Left lung (tissue), 10 donors: Measurements from ENCODE around the gene CRABP1. TPM values are rescaled to one million over a fixed set of nuclear protein-coding genes. Genes with fewer than 3 reads are reported as not detected.
A peak's percentile ranks its signal among the peaks of the same experiment; 100 is the strongest.
"Not testable (repeated sequence)": the region's sequence is repeated elsewhere in the genome, so short reads cannot be mapped to it uniquely, and the experiment has no call there.

Source experiments
- ATAC-seq: fragments of 200-7000 bp; cut with Tn5 transposase; one replicate; pipeline ENCODE4 v1.9.1; 2020; ENCODE audit warnings: moderate library complexity
- DNase-seq, 4 donors: peaks; one replicate each; pipeline ENCODE4 v3.0.0-alpha.2; 2013 to 2020
- H3K27ac ChIP-seq, 2 donors: fragments of 200-600 bp; sonication (generic) in 1 of 2; one replicate each; pipeline versions ENCODE4 v1.5.0 to v1.8.0; 2020 to 2021
- H3K27me3 ChIP-seq, 2 donors: fragments of 200-600 bp; sonication (generic) in 1 of 2; one replicate each; pipeline versions ENCODE4 v1.5.0 to v1.8.0; 2020 to 2021
- H3K36me3 ChIP-seq, 2 donors: fragments of 200-600 bp; sonication (generic) in 1 of 2; one replicate each; pipeline versions ENCODE4 v1.5.0 to v1.8.0; 2020 to 2021
- H3K4me1 ChIP-seq, 2 donors: fragments of 200-600 bp; one replicate each; pipeline ENCODE4 v1.8.0; 2021
- H3K4me3 ChIP-seq, 2 donors: fragments of 200-600 bp; sonication (generic) in 1 of 2; one replicate each; pipeline versions ENCODE4 v1.5.0 to v1.8.0; 2020 to 2021; ENCODE audit warnings: mild to moderate bottlenecking in 1 of 2
- H3K9me3 ChIP-seq, 2 donors: fragments of 200-600 bp; sonication (generic) in 1 of 2; one replicate each; pipeline versions ENCODE4 v1.5.0 to v1.8.0; 2020 to 2021
- CTCF ChIP-seq, 2 donors: fragments of 200-600 bp; sonication (generic) in 1 of 2; IDR thresholded peaks; one replicate each; pipeline versions ENCODE4 v1.5.0 to v1.8.0; 2021; ENCODE audit warnings: antibody characterized with exemption in 2 of 2
- intact Hi-C, 2 donors: fragments of 100-400 bp; cut with DNase I; formaldehyde crosslinking; loops; one replicate each; pipeline versions ENCODE4 v1.11.2 to v1.14.2; 2022
- polyA plus RNA-seq, 6 donors: library from polyadenylated mRNA; unstranded; fragments of 120-200 nt; gene quantifications; one replicate each; pipeline ENCODE4 v1.2.1, GENCODE V29; 2013; ENCODE audit not compliant: insufficient read length in 6 of 6
- total RNA-seq, 2 donors: library from RNA; stranded (reverse); fragmentation: NEBNext Ultra II Directional; extraction: Animal tissue kit (Norgen Biotek cat#: 25700); gene quantifications; one replicate each; pipeline ENCODE4 v1.2.1, GENCODE V29; 2021
- donor health status: DM: no; HTN: yes; CAD: no.
- donor health status: DM: no; HTN: no; CAD: no.

Gene CRABP1
- total and polyA plus RNA-seq, 8 donors, result 0.29 to 0.79 (median 0.40) TPM; not detected in 2

- H3K9me3 ChIP-seq, result no peaks in the 10 kb centered on the region
- H3K36me3 ChIP-seq, result no peaks in the 10 kb centered on the region
- no peaks in the 10 kb centered on the region for H3K4me1 ChIP-seq
- no peak for DNase-seq
- no peak overlapping the region for H3K27ac ChIP-seq
- intact Hi-C loops, result no loop called here
- H3K27me3 ChIP-seq, result no peaks in the 10 kb centered on the region
- TF ChIP-seq CTCF (IDR thresholded peaks at IDR 0.05), result no peak
- no peak for ATAC-seq
- no peak overlapping the region for H3K4me3 ChIP-seq
These were observed 32.7 kb downstream of the CRABP1 start for GRCh38 chr15:78372880-78373279.

- H3K4me3 ChIP-seq, result no peak overlapping the region
- no peaks in the 10 kb centered on the region for H3K36me3 ChIP-seq
- no peaks in the 10 kb centered on the region for H3K27me3 ChIP-seq
- H3K27ac ChIP-seq, result no peak overlapping the region
- DNase-seq (peak in 1 of 4 donors; percentile 62), ATAC-seq (no peak)
- no peak for TF ChIP-seq CTCF (IDR thresholded peaks at IDR 0.05)
- intact Hi-C loops, result no loop called here
- no peaks in the 10 kb centered on the region for H3K4me1 ChIP-seq
- H3K9me3 ChIP-seq, result no peaks in the 10 kb centered on the region
These were observed 34.6 kb downstream of the CRABP1 start for GRCh38 chr15:78374436-78375393.

- DNase-seq, H3K9me3 ChIP-seq, H3K4me3 ChIP-seq, H3K4me1 ChIP-seq, ATAC-seq, H3K36me3 ChIP-seq, H3K27ac ChIP-seq, intact Hi-C loops: not testable (repeated sequence)
- peaks cover 0 to 23% of the 10 kb centered on the region in 2 donors for H3K27me3 ChIP-seq
These were observed 40.0 kb downstream of the CRABP1 start for GRCh38 chr15:78380143-78380542.

GRCh38 chr15:78382114-78382880, 42.1 kb downstream of the CRABP1 start:
- no peak for TF ChIP-seq CTCF (IDR thresholded peaks at IDR 0.05)
- no peak overlapping the region for H3K27ac ChIP-seq

GRCh38 chr15:78384651-78385050, 44.5 kb downstream of the CRABP1 start:
- H3K9me3 ChIP-seq, result no peaks in the 10 kb centered on the region
- no peaks in the 10 kb centered on the region for H3K4me1 ChIP-seq
- H3K27ac ChIP-seq, result no peak overlapping the region
- no peak for ATAC-seq
- H3K27me3 ChIP-seq, result peaks cover 0 to 50% of the 10 kb centered on the region in 2 donors
- no peaks in the 10 kb centered on the region for H3K36me3 ChIP-seq
- H3K4me3 ChIP-seq, result no peak overlapping the region
- intact Hi-C loops, result no loop called here
- DNase-seq, result no peak
- TF ChIP-seq CTCF (IDR thresholded peaks at IDR 0.05), result no peak

More at GRCh38 chr15:78382114-78382880, 42.1 kb downstream of the CRABP1 start:
- H3K4me3 ChIP-seq, result no peak overlapping the region
- peaks cover 0 to 39% of the 10 kb centered on the region in 2 donors for H3K27me3 ChIP-seq
- DNase-seq (no peak), ATAC-seq (no peak)
- H3K4me1 ChIP-seq, result no peaks in the 10 kb centered on the region
- intact Hi-C loops, result no loop called here
- no peaks in the 10 kb centered on the region for H3K9me3 ChIP-seq
- no peaks in the 10 kb centered on the region for H3K36me3 ChIP-seq
